Activated CD8-positive, alpha-beta T cell treated with anti-CD3 and anti-CD28 coated beads for 36 hours (primary cell): ENCODE measurements around the gene TEFM. TPM values are rescaled to one million over a fixed set of nuclear protein-coding genes. Genes with fewer than 3 reads are reported as not detected.

ENCODE experiments used
- ATAC-seq: fragments of 200-7000 bp; cut with Tn5 transposase; one replicate; pipeline ENCODE4 v1.10.0; 2021; ENCODE audit warnings: mild to moderate bottlenecking, moderate library complexity
- CTCF ChIA-PET: fragments of 350-600 bp; sonication (Branson Sonifier 250); formaldehyde crosslinking; loops from one replicate; lab custom pipeline; 2021; ENCODE audit warnings: antibody characterized with exemption; lab: Charles Lee
- POLR2A ChIA-PET: fragments of 350-600 bp; sonication (Branson Sonifier 250); formaldehyde crosslinking; loops from one replicate; lab custom pipeline; 2021; ENCODE audit warnings: antibody characterized with exemption; lab: Charles Lee
- DNase-seq: peaks from one replicate; pipeline ENCODE4 v3.0.0-alpha.2; 2020
- H3K27ac Mint-ChIP-seq: one replicate; pipeline ENCODE4 v1.8.0; 2021; ENCODE audit warnings: mild to moderate bottlenecking, mixed read lengths
- H3K27me3 Mint-ChIP-seq: one replicate; pipeline ENCODE4 v1.8.0; 2021; ENCODE audit warnings: mixed read lengths
- H3K36me3 Mint-ChIP-seq: one replicate; pipeline ENCODE4 v1.8.0; 2021; ENCODE audit warnings: low read depth, mixed read lengths
- H3K4me1 Mint-ChIP-seq: one replicate; pipeline ENCODE4 v1.8.0; 2021; ENCODE audit warnings: low read depth, mixed read lengths
- H3K4me3 Mint-ChIP-seq: one replicate; pipeline ENCODE4 v1.8.0; 2021; ENCODE audit warnings: mild to moderate bottlenecking, moderate library complexity, mixed read lengths
- H3K9me3 Mint-ChIP-seq: one replicate; pipeline ENCODE4 v1.8.0; 2021; ENCODE audit warnings: mixed read lengths
- CTCF ChIP-seq: fragments of 200-600 bp; IDR thresholded peaks from one replicate; pipeline ENCODE4 v1.8.0; 2022; ENCODE audit warnings: antibody characterized with exemption, mild to moderate bottlenecking
- intact Hi-C: fragments of 100-400 bp; cut with micrococcal nuclease; formaldehyde crosslinking; loops from one replicate; pipeline ENCODE4 v1.10.0; 2022
- total RNA-seq, 2 experiments: library from RNA; stranded (reverse); gene quantifications; one replicate each; pipeline ENCODE4 v1.2.3, GENCODE V29; 2021

Gene TEFM
- total RNA-seq, 2 experiments from 2014 or later: 9.7 to 12.6 TPM

GRCh38 chr17:30926516-30926915 lies 20.5 kb upstream of the TEFM start:
- H3K36me3 Mint-ChIP-seq: no peaks in the 10 kb centered on the region

GRCh38 chr17:30924341-30924740 lies 18.3 kb upstream of the TEFM start:
- DNase-seq: no peak

More at GRCh38 chr17:30926516-30926915, 20.5 kb upstream of the TEFM start:
- no peak for DNase-seq
- no peak for TF ChIP-seq CTCF
- H3K27me3 Mint-ChIP-seq: peaks cover 32% of the 10 kb centered on the region
- no peak overlapping the region for H3K4me3 Mint-ChIP-seq
- no peak overlapping the region for H3K27ac Mint-ChIP-seq
- ATAC-seq: no peak
- H3K4me1 Mint-ChIP-seq: peaks cover 7% of the 10 kb centered on the region
- ChIA-PET POLR2A (no interaction called here), CTCF (interaction anchor here (1.2 kb wide), 1 partner anchor 290 kb away, joined by 3 read pairs; no protein-coding TSS in a partner anchor)
- intact Hi-C loops: no loop called here
- no peaks in the 10 kb centered on the region for H3K9me3 Mint-ChIP-seq

GRCh38 chr17:30922235-30923030 lies 16.4 kb upstream of the TEFM start:
- no peaks in the 10 kb centered on the region for H3K9me3 Mint-ChIP-seq
- H3K36me3 Mint-ChIP-seq: no peaks in the 10 kb centered on the region
- DNase-seq: peak; percentile 7
- TF ChIP-seq CTCF: no peak
- intact Hi-C loops: no loop called here
- peak overlapping the region; percentile 10 for H3K4me3 Mint-ChIP-seq
- peaks cover 46% of the 10 kb centered on the region for H3K27me3 Mint-ChIP-seq
- H3K4me1 Mint-ChIP-seq: peaks cover 11% of the 10 kb centered on the region
- ATAC-seq: peak; percentile 27
- H3K27ac Mint-ChIP-seq: no peak overlapping the region
- POLR2A ChIA-PET: no interaction called here
- CTCF ChIA-PET: no interaction called here

More at GRCh38 chr17:30924341-30924740, 18.3 kb upstream of the TEFM start:
- Mint-ChIP-seq H3K27ac (no peak overlapping the region), H3K4me3 (no peak overlapping the region), H3K27me3 (peaks cover 46% of the 10 kb centered on the region), H3K36me3 (no peaks in the 10 kb centered on the region), H3K4me1 (peaks cover 11% of the 10 kb centered on the region), H3K9me3 (no peaks in the 10 kb centered on the region)
- no peak for TF ChIP-seq CTCF
- ATAC-seq: no peak
- CTCF ChIA-PET: no interaction called here
- POLR2A ChIA-PET: no interaction called here
- intact Hi-C loops: no loop called here

DNA sequence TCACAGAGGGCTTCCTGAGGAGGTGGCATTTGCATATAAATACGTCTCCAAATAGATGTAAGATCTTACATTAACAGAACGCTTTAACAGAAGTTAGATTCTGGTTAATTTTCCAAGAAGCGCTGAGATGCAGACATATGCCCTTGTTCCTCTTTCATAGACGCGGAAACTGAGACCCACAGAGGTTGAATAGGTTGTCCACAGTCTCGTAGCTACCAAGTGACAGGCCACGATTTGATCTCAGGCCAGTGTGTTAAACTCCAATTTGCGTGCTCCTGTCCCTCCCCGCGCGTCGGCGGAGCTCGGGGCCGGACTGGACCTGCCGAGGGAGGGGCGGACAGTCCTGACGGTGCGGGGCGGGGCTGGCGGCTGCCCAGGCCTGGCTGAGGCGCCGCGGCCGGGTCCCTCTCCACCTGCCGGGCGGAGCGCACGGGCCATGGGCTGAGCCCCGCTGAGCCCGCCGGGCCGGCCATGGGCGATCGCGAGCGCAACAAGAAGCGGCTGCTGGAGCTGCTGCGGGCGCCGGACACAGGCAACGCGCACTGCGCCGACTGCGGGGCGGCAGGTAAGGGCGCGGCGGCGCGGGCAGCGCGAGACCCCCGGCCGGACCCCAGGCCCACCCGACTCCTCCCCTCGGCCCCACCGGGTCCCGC lies 15.6 kb upstream of the TEFM start, which contains the start of gene ADAP2:
Gene ADAP2, plus strand, starts transcription at position 402 of the 653 bp plus-strand sequence. Its CDS starts 70 bp downstream, at position 472.
- Mint-ChIP-seq H3K9me3 (no peaks in the 10 kb centered on the region), H3K4me1 (peaks cover 11% of the 10 kb centered on the region), H3K36me3 (no peaks in the 10 kb centered on the region), H3K27me3 (peaks cover 42% of the 10 kb centered on the region), H3K4me3 (peak within 1 kb of the TSS; percentile 41), H3K27ac (no peak within 1 kb of the TSS)
- DNase-seq (no peak), ATAC-seq (peak; percentile 39)
- intact Hi-C loops: no loop called here
- CTCF ChIA-PET: no interaction called here
- POLR2A ChIA-PET: no interaction called here
- TF ChIP-seq CTCF: no peak
